IPS-20b (cell line): ENCODE results near the gene OSBPL3.

Source experiments
- H3K27ac ChIP-seq: one replicate; pipeline ENCODE4 v1.5.1; 2013; ENCODE audit warnings: low read length
- H3K27me3 ChIP-seq: 2 replicates; pipeline ENCODE4 v1.6.1; 2013; ENCODE audit warnings: mild to moderate bottlenecking, low read length, inconsistent platforms; ENCODE audit not compliant: insufficient read depth
- H3K36me3 ChIP-seq: 2 replicates; pipeline ENCODE4 v1.6.1; 2013; ENCODE audit warnings: low read depth, mild to moderate bottlenecking, inconsistent platforms, low read length, moderate library complexity; ENCODE audit not compliant: insufficient read depth
- H3K4me1 ChIP-seq: 2 replicates; pipeline ENCODE4 v1.6.1; 2013; ENCODE audit warnings: mild to moderate bottlenecking, control low read depth, inconsistent platforms, low read length, moderate library complexity; ENCODE audit not compliant: insufficient read depth
- H3K4me3 ChIP-seq: 2 replicates; pipeline ENCODE4 v1.5.1; 2013; ENCODE audit warnings: mild to moderate bottlenecking, low read length, inconsistent platforms
- H3K9ac ChIP-seq: 2 replicates; pipeline ENCODE4 v1.6.1; 2013; ENCODE audit warnings: low read depth, mild to moderate bottlenecking, inconsistent platforms, low read length, moderate library complexity
- H3K9me3 ChIP-seq: 2 replicates; pipeline ENCODE4 v1.6.1; 2013; ENCODE audit warnings: mild to moderate bottlenecking, low read depth, low read length, inconsistent platforms; ENCODE audit not compliant: insufficient read depth

Gene OSBPL3

GRCh38 chr7:24848878-24849277 is 131.1 kb downstream of the OSBPL3 start:
- no peak overlapping the region for H3K9ac ChIP-seq
- no peaks in the 10 kb centered on the region for H3K27me3 ChIP-seq
- 0 out of 2 replicates have a peak, but pooled peaks cover 4% of the 10 kb centered on the region for H3K36me3 ChIP-seq
- no peak overlapping the region for H3K4me3 ChIP-seq
- H3K27ac ChIP-seq, result no peak overlapping the region
- no peaks in the 10 kb centered on the region for H3K9me3 ChIP-seq
- H3K4me1 ChIP-seq, result peaks cover under 1% of the 10 kb centered on the region; the same call in 1 of the 2 replicates

GRCh38 chr7:24847754-24848153 is 132.2 kb downstream of the OSBPL3 start:
- Histone ChIP-seq H3K9ac (no peak overlapping the region), H3K27ac (no peak overlapping the region), H3K9me3 (no peaks in the 10 kb centered on the region), H3K4me3 (no peak overlapping the region), H3K4me1 (no peaks in the 10 kb centered on the region; the same call in 1 of the 2 replicates), H3K27me3 (no peaks in the 10 kb centered on the region), H3K36me3 (0 out of 2 replicates have a peak, but pooled peaks cover 4% of the 10 kb centered on the region)

- H3K4me3 ChIP-seq, result no peak overlapping the region
- no peaks in the 10 kb centered on the region for H3K27me3 ChIP-seq
- H3K9me3 ChIP-seq, result no peaks in the 10 kb centered on the region
- H3K36me3 ChIP-seq, result 0 out of 2 replicates have a peak, but pooled peaks cover 4% of the 10 kb centered on the region
- no peak overlapping the region for H3K27ac ChIP-seq
- no peak overlapping the region for H3K9ac ChIP-seq
- no peaks in the 10 kb centered on the region; the same call in 1 of the 2 replicates for H3K4me1 ChIP-seq
Measured at GRCh38 chr7:24843821-24844434, 136.1 kb downstream of the OSBPL3 start.

- Histone ChIP-seq H3K4me1 (no peaks in the 10 kb centered on the region; the same call in 1 of the 2 replicates), H3K27me3 (no peaks in the 10 kb centered on the region), H3K4me3 (no peak overlapping the region), H3K27ac (no peak overlapping the region), H3K9ac (no peak overlapping the region), H3K36me3 (0 out of 2 replicates have a peak, but pooled peaks cover under 1% of the 10 kb centered on the region), H3K9me3 (no peaks in the 10 kb centered on the region)
Measured at GRCh38 chr7:24842449-24843241, 137.3 kb downstream of the OSBPL3 start.

- H3K4me3 ChIP-seq, result no peak overlapping the region
- no peak overlapping the region for H3K9ac ChIP-seq
- H3K27ac ChIP-seq, result no peak overlapping the region
- H3K36me3 ChIP-seq, result no peaks in the 10 kb centered on the region
- no peaks in the 10 kb centered on the region for H3K9me3 ChIP-seq
- H3K27me3 ChIP-seq, result no peaks in the 10 kb centered on the region
- H3K4me1 ChIP-seq, result no peaks in the 10 kb centered on the region; the same call in 1 of the 2 replicates
Measured at GRCh38 chr7:24842029-24842428, 137.9 kb downstream of the OSBPL3 start.

GRCh38 chr7:24840563-24840962 is 139.4 kb downstream of the OSBPL3 start:
- no peaks in the 10 kb centered on the region for H3K27me3 ChIP-seq
- H3K36me3 ChIP-seq, result no peaks in the 10 kb centered on the region
- no peak overlapping the region for H3K27ac ChIP-seq
- no peak overlapping the region for H3K4me3 ChIP-seq
- no peak overlapping the region for H3K9ac ChIP-seq
- no peaks in the 10 kb centered on the region for H3K9me3 ChIP-seq
- H3K4me1 ChIP-seq, result no peaks in the 10 kb centered on the region; the same call in 1 of the 2 replicates

GRCh38 chr7:24836084-24836483 is 143.9 kb downstream of the OSBPL3 start:
- Histone ChIP-seq H3K36me3 (no peaks in the 10 kb centered on the region), H3K27ac (no peak overlapping the region), H3K4me1 (no peaks in the 10 kb centered on the region), H3K4me3 (no peak overlapping the region), H3K9ac (no peak overlapping the region), H3K27me3 (no peaks in the 10 kb centered on the region), H3K9me3 (no peaks in the 10 kb centered on the region)

- H3K36me3 ChIP-seq, result no peaks in the 10 kb centered on the region; the same call in 1 of the 2 replicates
- H3K4me3 ChIP-seq, result no peak overlapping the region
- no peak overlapping the region for H3K9ac ChIP-seq
- no peaks in the 10 kb centered on the region for H3K27me3 ChIP-seq
- no peaks in the 10 kb centered on the region for H3K4me1 ChIP-seq
- no peaks in the 10 kb centered on the region for H3K9me3 ChIP-seq
- no peak overlapping the region for H3K27ac ChIP-seq
Measured at GRCh38 chr7:24835643-24836042, 144.3 kb downstream of the OSBPL3 start.

GRCh38 chr7:24834128-24834798 is 145.7 kb downstream of the OSBPL3 start:
- Histone ChIP-seq H3K27ac (no peak overlapping the region), H3K4me3 (no peak overlapping the region), H3K27me3 (no peaks in the 10 kb centered on the region), H3K9ac (no peak overlapping the region), H3K4me1 (no peaks in the 10 kb centered on the region), H3K9me3 (no peaks in the 10 kb centered on the region), H3K36me3 (peaks cover 6% of the 10 kb centered on the region; the same call in 1 of the 2 replicates)

GRCh38 chr7:24833549-24833948 is 146.4 kb downstream of the OSBPL3 start:
- no peaks in the 10 kb centered on the region for H3K9me3 ChIP-seq
- no peak overlapping the region for H3K4me3 ChIP-seq
- H3K27ac ChIP-seq, result no peak overlapping the region
- peaks cover 6% of the 10 kb centered on the region; the same call in 1 of the 2 replicates for H3K36me3 ChIP-seq
- H3K4me1 ChIP-seq, result no peaks in the 10 kb centered on the region
- no peak overlapping the region for H3K9ac ChIP-seq
- H3K27me3 ChIP-seq, result no peaks in the 10 kb centered on the region

- Histone ChIP-seq H3K4me3 (no peak overlapping the region), H3K27me3 (no peaks in the 10 kb centered on the region), H3K36me3 (peaks cover 6% of the 10 kb centered on the region; the same call in 1 of the 2 replicates), H3K9ac (no peak overlapping the region), H3K9me3 (no peaks in the 10 kb centered on the region), H3K4me1 (0 out of 2 replicates have a peak, but pooled peaks cover 2% of the 10 kb centered on the region), H3K27ac (no peak overlapping the region)
Measured at GRCh38 chr7:24831240-24831639, 148.7 kb downstream of the OSBPL3 start.
